ENCODE data around the gene VAT1L. TPM values are rescaled to one million over a fixed set of nuclear protein-coding genes. Genes with fewer than 3 reads are reported as not detected.

VAT1L gene
- total and polyA plus RNA-seq, 4 donors = 0.17 to 0.98 (median 0.26) TPM

- Histone ChIP-seq H3K27ac (ENCODE audit: low read depth in 1 of 2, low read length in 2 of 2) (no peak overlapping the region), H3K36me3 (ENCODE audit: control insufficient read depth in 4 of 4, insufficient read depth in 3 of 4, low read depth in 1 of 4, low read length in 3 of 4) (no peaks in the 10 kb centered on the region), H3K9ac (ENCODE audit: low read depth in 1 of 2, low read length in 2 of 2) (no peak overlapping the region), H3K4me3 (ENCODE audit: low read depth in 1 of 3, low read length in 3 of 3) (no peak overlapping the region), H3K4me1 (ENCODE audit: control insufficient read depth in 4 of 4, insufficient read depth in 4 of 4, low read length in 3 of 4) (no peaks in the 10 kb centered on the region), H3K9me3 (ENCODE audit: control insufficient read depth in 4 of 4, low read length in 3 of 4) (no peaks in the 10 kb centered on the region), H3K27me3 (ENCODE audit: control insufficient read depth in 4 of 4, insufficient read depth in 4 of 4, low read length in 3 of 4) (no peaks in the 10 kb centered on the region)
- no peak for TF ChIP-seq FOXA1 (IDR thresholded peaks at IDR 0.05)
- TF ChIP-seq CTCF (IDR thresholded peaks at IDR 0.05; ENCODE audit: low read depth, low read length, missing input control) = no peak
- TF ChIP-seq NR2F2 (IDR thresholded peaks at IDR 0.05) = no peak
- no peak for TF ChIP-seq RXRA (IDR thresholded peaks at IDR 0.05)
- no peak for TF ChIP-seq JUND (IDR thresholded peaks at IDR 0.05)
- TF ChIP-seq FOXA2 (IDR thresholded peaks at IDR 0.05) = no peak
- no peak for TF ChIP-seq EGR1 (IDR thresholded peaks at IDR 0.05; ENCODE audit: low read depth in 2 of 2)
- WGBS = 87% methylated on average over 8 of the region's 8 CpGs
- no peak for DNase-seq (ENCODE audit: low spot score)
Measured at GRCh38 chr16:77850636-77851333, 62.4 kb downstream of the VAT1L start.

- Histone ChIP-seq H3K9ac (ENCODE audit: low read depth in 1 of 2, low read length in 2 of 2) (no peak overlapping the region), H3K27ac (ENCODE audit: low read depth in 1 of 2, low read length in 2 of 2) (no peak overlapping the region), H3K4me3 (ENCODE audit: low read depth in 1 of 3, low read length in 3 of 3) (no peak overlapping the region), H3K4me1 (ENCODE audit: control insufficient read depth in 4 of 4, insufficient read depth in 4 of 4, low read length in 3 of 4) (no peaks in the 10 kb centered on the region), H3K36me3 (ENCODE audit: control insufficient read depth in 4 of 4, insufficient read depth in 3 of 4, low read depth in 1 of 4, low read length in 3 of 4) (no peaks in the 10 kb centered on the region), H3K9me3 (ENCODE audit: control insufficient read depth in 4 of 4, low read length in 3 of 4) (no peaks in the 10 kb centered on the region), H3K27me3 (ENCODE audit: control insufficient read depth in 4 of 4, insufficient read depth in 4 of 4, low read length in 3 of 4) (no peaks in the 10 kb centered on the region)
- TF ChIP-seq FOXA2 (IDR thresholded peaks at IDR 0.05) (no peak), REST (IDR thresholded peaks at IDR 0.05) (no peak), ATF3 (IDR thresholded peaks at IDR 0.05) (no peak), HNF4A (conservative IDR thresholded peaks at IDR 0.05) (no peak)
- 88% methylated on average over 5 of the region's 5 CpGs for WGBS
- no peak for DNase-seq (ENCODE audit: low spot score)
Measured at GRCh38 chr16:77853161-77853560, 64.8 kb downstream of the VAT1L start.

- Histone ChIP-seq H3K4me1 (ENCODE audit: control insufficient read depth in 4 of 4, insufficient read depth in 4 of 4, low read length in 3 of 4) (no peaks in the 10 kb centered on the region), H3K27ac (ENCODE audit: low read depth in 1 of 2, low read length in 2 of 2) (no peak overlapping the region), H3K9me3 (ENCODE audit: control insufficient read depth in 4 of 4, low read length in 3 of 4) (no peaks in the 10 kb centered on the region), H3K9ac (ENCODE audit: low read depth in 1 of 2, low read length in 2 of 2) (no peak overlapping the region), H3K27me3 (ENCODE audit: control insufficient read depth in 4 of 4, insufficient read depth in 4 of 4, low read length in 3 of 4) (no peaks in the 10 kb centered on the region), H3K36me3 (ENCODE audit: control insufficient read depth in 4 of 4, insufficient read depth in 3 of 4, low read depth in 1 of 4, low read length in 3 of 4) (no peaks in the 10 kb centered on the region), H3K4me3 (ENCODE audit: low read depth in 1 of 3, low read length in 3 of 3) (no peak overlapping the region)
- 84% methylated on average over 11 of the region's 11 CpGs for WGBS
- no peak for DNase-seq (ENCODE audit: low spot score)
- TF ChIP-seq SP1 (IDR thresholded peaks at IDR 0.05) (no peak), GABPA (IDR thresholded peaks at IDR 0.05 in 1 of 2, conservative IDR thresholded peaks at IDR 0.05 in 1 of 2) (no peak), YY1 (IDR thresholded peaks at IDR 0.05) (no peak), TAF1 (conservative IDR thresholded peaks at IDR 0.05) (no peak), MAX (IDR thresholded peaks at IDR 0.05) (no peak), NR2F2 (IDR thresholded peaks at IDR 0.05) (no peak), HNF4A (conservative IDR thresholded peaks at IDR 0.05) (no peak), REST (IDR thresholded peaks at IDR 0.05) (no peak), FOXA2 (IDR thresholded peaks at IDR 0.05) (no peak)
Measured at GRCh38 chr16:77856438-77857160, 68.2 kb downstream of the VAT1L start.
